Left kidney (tissue), 2 donors: ENCODE results near the gene MADCAM1. TPM values are rescaled to one million over a fixed set of nuclear protein-coding genes. Genes with fewer than 3 reads are reported as not detected.

ENCODE experiments used
- DNase-seq: peaks from one replicate; pipeline ENCODE4 v3.0.0-alpha.2; 2013
- polyA plus RNA-seq: library from polyadenylated mRNA; unstranded; fragments of 120-200 nt; gene quantifications from one replicate; pipeline ENCODE4 v1.2.1, GENCODE V29; 2013; ENCODE audit not compliant: insufficient read length

MADCAM1 gene
- polyA plus RNA-seq, 1 donor, result 1.8 TPM

- peak; percentile 83 for DNase-seq
Observed at GRCh38 chr19:532561-533363, 36.5 kb downstream of the MADCAM1 start.

GRCh38 chr19:533364-534058 lies 37.2 kb downstream of the MADCAM1 start:
- no peak for DNase-seq

- no peak for DNase-seq
Observed at GRCh38 chr19:534088-534487, 37.8 kb downstream of the MADCAM1 start.

GRCh38 chr19:535017-535835 lies 38.9 kb downstream of the MADCAM1 start:
- DNase-seq, result no peak

- no peak for DNase-seq
Observed at GRCh38 chr19:536031-536880, 40.0 kb downstream of the MADCAM1 start.

GRCh38 chr19:536881-537404 lies 40.7 kb downstream of the MADCAM1 start:
- DNase-seq, result no peak

- DNase-seq, result no peak
Observed at GRCh38 chr19:538641-539428, 42.5 kb downstream of the MADCAM1 start.

- no peak for DNase-seq
Observed at GRCh38 chr19:539429-540030, 43.2 kb downstream of the MADCAM1 start.

- no peak for DNase-seq
Observed at GRCh38 chr19:540867-541637, 44.8 kb downstream of the MADCAM1 start.

GRCh38 chr19:541699-542098 lies 45.4 kb downstream of the MADCAM1 start:
- DNase-seq, result no peak

- DNase-seq, result no peak
Observed at GRCh38 chr19:542173-542866, 46.0 kb downstream of the MADCAM1 start.

GRCh38 chr19:543910-544608 lies 47.8 kb downstream of the MADCAM1 start, which contains the start of gene GZMM:
Gene GZMM (plus strand): TSS chr19:544053. CDS start chr19:544072, 19 bp downstream.
- no peak for DNase-seq

- no peak for DNase-seq
Observed at GRCh38 chr19:547117-547516, 50.8 kb downstream of the MADCAM1 start.

- no peak for DNase-seq
Observed at GRCh38 chr19:547836-548720, 51.8 kb downstream of the MADCAM1 start.

GRCh38 chr19:548886-549830 lies 52.9 kb downstream of the MADCAM1 start:
- no peak for DNase-seq

- DNase-seq, result no peak
Observed at GRCh38 chr19:554817-555216, 58.5 kb downstream of the MADCAM1 start.
